ENCODE measurements around the gene COL28A1.

The COL28A1 gene

GRCh38 chr7:7327423-7327822 lies 208.2 kb downstream of the COL28A1 start:
- H3K4me3 Mint-ChIP-seq = no peak overlapping the region
- DNase-seq (ENCODE audit: low spot score in 2 of 2) (no peak), ATAC-seq (replicated peaks; ENCODE audit: extremely low read depth, poor library complexity, severe bottlenecking) (no peak)
- no peak overlapping the region for H3K27ac Mint-ChIP-seq (ENCODE audit: low read depth)
- H3K4me1 Mint-ChIP-seq = peaks cover 5% of the 10 kb centered on the region
- H3K36me3 Mint-ChIP-seq (ENCODE audit: insufficient read depth) = no peaks in the 10 kb centered on the region
- peaks cover 62% of the 10 kb centered on the region for H3K27me3 Mint-ChIP-seq
- H3K9me3 Mint-ChIP-seq = no peaks in the 10 kb centered on the region

- no peak for ATAC-seq (replicated peaks; ENCODE audit: extremely low read depth, poor library complexity, severe bottlenecking)
- H3K27ac Mint-ChIP-seq (ENCODE audit: low read depth) = no peak overlapping the region
- peaks cover 36% of the 10 kb centered on the region for H3K27me3 Mint-ChIP-seq
- no peaks in the 10 kb centered on the region for H3K9me3 Mint-ChIP-seq
- H3K4me1 Mint-ChIP-seq = peaks cover 5% of the 10 kb centered on the region
- no peaks in the 10 kb centered on the region for H3K36me3 Mint-ChIP-seq (ENCODE audit: insufficient read depth)
- H3K4me3 Mint-ChIP-seq = no peak overlapping the region
- DNase-seq (ENCODE audit: low spot score in 2 of 2) = no peak
Measured at GRCh38 chr7:7324698-7325097, 211.0 kb downstream of the COL28A1 start.

DNA sequence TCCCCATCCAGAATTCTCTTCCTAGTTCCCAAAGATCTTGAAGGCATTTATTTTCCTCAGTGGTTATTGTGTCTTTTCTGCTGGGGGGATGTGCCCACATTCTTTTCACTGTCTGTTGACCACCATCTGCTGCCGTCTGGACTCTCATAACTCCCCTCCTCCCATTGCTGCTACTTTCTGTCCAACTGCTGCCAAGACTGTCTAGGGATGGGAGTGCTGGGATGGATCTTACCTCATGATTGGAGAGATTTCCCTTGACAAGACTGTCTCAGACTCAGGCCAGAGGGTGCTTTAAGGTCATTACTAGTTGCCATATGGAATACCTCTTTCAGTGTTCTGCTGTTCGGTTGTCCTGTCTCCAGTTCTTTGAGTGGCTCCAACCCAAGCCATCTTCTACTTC lies 211.8 kb downstream of the COL28A1 start:
- no peak overlapping the region for H3K27ac Mint-ChIP-seq (ENCODE audit: low read depth)
- H3K9me3 Mint-ChIP-seq = no peaks in the 10 kb centered on the region
- DNase-seq (ENCODE audit: low spot score in 2 of 2) = no peak
- ATAC-seq (replicated peaks; ENCODE audit: extremely low read depth, poor library complexity, severe bottlenecking) = no peak
- no peak overlapping the region for H3K4me3 Mint-ChIP-seq
- peaks cover 5% of the 10 kb centered on the region for H3K4me1 Mint-ChIP-seq
- no peaks in the 10 kb centered on the region for H3K36me3 Mint-ChIP-seq (ENCODE audit: insufficient read depth)
- H3K27me3 Mint-ChIP-seq = peaks cover 28% of the 10 kb centered on the region

- no peak overlapping the region for H3K27ac Mint-ChIP-seq (ENCODE audit: low read depth)
- H3K4me1 Mint-ChIP-seq = peaks cover 5% of the 10 kb centered on the region
- no peak overlapping the region for H3K4me3 Mint-ChIP-seq
- ATAC-seq (replicated peaks; ENCODE audit: extremely low read depth, poor library complexity, severe bottlenecking) (no peak), DNase-seq (ENCODE audit: low spot score in 2 of 2) (no peak)
- no peaks in the 10 kb centered on the region for H3K9me3 Mint-ChIP-seq
- H3K36me3 Mint-ChIP-seq (ENCODE audit: insufficient read depth) = no peaks in the 10 kb centered on the region
- H3K27me3 Mint-ChIP-seq = peaks cover 28% of the 10 kb centered on the region
Measured at GRCh38 chr7:7323352-7323751, 212.3 kb downstream of the COL28A1 start.

DNA sequence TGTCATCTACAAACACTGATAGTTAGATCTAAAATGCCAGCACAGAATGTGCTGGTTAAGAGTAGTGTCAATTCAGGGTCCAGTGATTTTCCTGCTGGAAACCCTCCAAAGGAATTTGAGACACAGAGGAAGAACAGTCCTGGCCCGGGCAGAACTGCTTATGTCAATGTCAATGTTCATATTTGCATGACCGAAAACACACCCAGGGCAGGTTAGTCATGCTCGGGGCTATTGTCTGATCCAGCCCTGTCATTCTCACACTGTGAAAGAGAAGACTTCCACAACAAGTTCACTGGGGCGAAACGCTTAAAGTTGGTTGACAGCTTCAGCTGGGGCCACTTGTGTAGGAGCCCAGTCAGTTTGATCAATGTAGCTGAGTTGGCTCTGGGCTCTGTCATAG lies 214.0 kb downstream of the COL28A1 start:
- H3K9me3 Mint-ChIP-seq = no peaks in the 10 kb centered on the region
- H3K4me1 Mint-ChIP-seq = peaks cover 5% of the 10 kb centered on the region
- H3K4me3 Mint-ChIP-seq = no peak overlapping the region
- DNase-seq (ENCODE audit: low spot score in 2 of 2) (no peak), ATAC-seq (replicated peaks; ENCODE audit: extremely low read depth, poor library complexity, severe bottlenecking) (no peak)
- no peak overlapping the region for H3K27ac Mint-ChIP-seq (ENCODE audit: low read depth)
- H3K36me3 Mint-ChIP-seq (ENCODE audit: insufficient read depth) = no peaks in the 10 kb centered on the region
- peaks cover 28% of the 10 kb centered on the region for H3K27me3 Mint-ChIP-seq

- Mint-ChIP-seq H3K4me3 (no peak overlapping the region), H3K27me3 (peaks cover 18% of the 10 kb centered on the region), H3K27ac (ENCODE audit: low read depth) (no peak overlapping the region), H3K9me3 (no peaks in the 10 kb centered on the region), H3K4me1 (no peaks in the 10 kb centered on the region), H3K36me3 (ENCODE audit: insufficient read depth) (no peaks in the 10 kb centered on the region)
- DNase-seq (ENCODE audit: low spot score in 2 of 2) (no peak), ATAC-seq (replicated peaks; ENCODE audit: extremely low read depth, poor library complexity, severe bottlenecking) (no peak)
Measured at GRCh38 chr7:7318601-7319000, 217.1 kb downstream of the COL28A1 start.

DNA sequence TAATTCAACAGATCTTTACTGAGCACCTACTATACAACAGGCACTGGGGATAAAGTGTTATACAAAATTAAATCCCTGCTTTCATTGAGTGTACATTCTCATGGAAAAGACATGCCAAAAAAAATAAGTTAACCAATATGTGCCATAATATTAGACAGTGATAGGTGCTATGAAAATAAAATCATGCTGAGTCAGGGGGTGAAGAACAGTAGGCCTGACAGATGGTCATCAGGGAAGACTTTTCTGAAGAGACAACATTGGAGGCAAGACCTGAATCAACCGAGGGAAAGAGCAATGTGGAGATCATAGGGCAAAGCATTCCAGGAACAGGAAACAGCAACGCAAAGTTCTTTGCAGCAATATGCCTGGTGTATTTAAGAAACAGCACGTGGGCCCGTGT lies 217.8 kb downstream of the COL28A1 start:
- no peak overlapping the region for H3K4me3 Mint-ChIP-seq
- DNase-seq (ENCODE audit: low spot score in 2 of 2) (no peak), ATAC-seq (replicated peaks; ENCODE audit: extremely low read depth, poor library complexity, severe bottlenecking) (no peak)
- H3K4me1 Mint-ChIP-seq = no peaks in the 10 kb centered on the region
- no peak overlapping the region for H3K27ac Mint-ChIP-seq (ENCODE audit: low read depth)
- peaks cover 12% of the 10 kb centered on the region for H3K27me3 Mint-ChIP-seq
- H3K9me3 Mint-ChIP-seq = no peaks in the 10 kb centered on the region
- H3K36me3 Mint-ChIP-seq (ENCODE audit: insufficient read depth) = no peaks in the 10 kb centered on the region

DNA sequence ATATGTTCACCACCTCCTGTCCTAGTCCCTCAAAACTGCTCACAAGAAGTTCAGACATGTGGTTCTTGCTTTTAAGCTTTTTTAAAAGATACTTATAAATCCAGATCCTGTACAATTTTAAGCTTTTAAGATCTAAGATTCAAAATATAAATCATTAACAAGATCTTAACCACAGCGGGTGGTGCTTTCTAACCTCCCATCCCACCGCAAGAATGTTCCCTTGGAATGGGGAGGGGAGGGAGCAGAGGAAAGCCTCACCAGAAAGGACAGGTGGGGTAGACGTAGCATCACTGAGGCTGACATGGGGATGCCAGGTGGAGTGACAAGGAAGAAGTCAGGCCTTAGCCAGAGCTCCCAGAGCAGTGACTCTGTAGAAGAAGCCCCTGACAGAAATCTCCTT lies 219.8 kb downstream of the COL28A1 start:
- DNase-seq (ENCODE audit: low spot score in 2 of 2) = no peak
- ATAC-seq (replicated peaks; ENCODE audit: extremely low read depth, poor library complexity, severe bottlenecking) = no peak
- Mint-ChIP-seq H3K27ac (ENCODE audit: low read depth) (no peak overlapping the region), H3K4me3 (no peak overlapping the region), H3K9me3 (no peaks in the 10 kb centered on the region), H3K4me1 (no peaks in the 10 kb centered on the region), H3K27me3 (peaks cover 12% of the 10 kb centered on the region), H3K36me3 (ENCODE audit: insufficient read depth) (no peaks in the 10 kb centered on the region)

DNA sequence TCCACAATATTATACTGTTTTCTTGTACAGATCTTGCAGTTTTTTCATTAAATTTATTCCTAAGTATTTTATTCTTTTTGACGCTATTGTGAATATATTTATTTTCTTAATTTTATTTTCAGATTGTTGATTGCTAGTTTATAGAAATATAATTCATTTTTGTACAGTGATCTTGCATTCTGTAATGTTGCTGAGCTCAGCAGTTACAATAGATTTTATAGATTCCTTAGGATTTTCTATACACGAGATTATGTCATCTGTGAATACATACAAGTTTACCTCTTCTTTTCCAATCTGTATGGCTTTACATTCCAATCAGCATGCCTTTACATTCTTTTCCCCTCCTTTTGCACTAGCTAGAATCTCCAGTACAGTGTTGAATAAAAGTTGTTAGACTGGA lies 223.3 kb downstream of the COL28A1 start:
- no peak overlapping the region for H3K27ac Mint-ChIP-seq (ENCODE audit: low read depth)
- no peak overlapping the region for H3K4me3 Mint-ChIP-seq
- ATAC-seq (replicated peaks; ENCODE audit: extremely low read depth, poor library complexity, severe bottlenecking) = no peak

DNA sequence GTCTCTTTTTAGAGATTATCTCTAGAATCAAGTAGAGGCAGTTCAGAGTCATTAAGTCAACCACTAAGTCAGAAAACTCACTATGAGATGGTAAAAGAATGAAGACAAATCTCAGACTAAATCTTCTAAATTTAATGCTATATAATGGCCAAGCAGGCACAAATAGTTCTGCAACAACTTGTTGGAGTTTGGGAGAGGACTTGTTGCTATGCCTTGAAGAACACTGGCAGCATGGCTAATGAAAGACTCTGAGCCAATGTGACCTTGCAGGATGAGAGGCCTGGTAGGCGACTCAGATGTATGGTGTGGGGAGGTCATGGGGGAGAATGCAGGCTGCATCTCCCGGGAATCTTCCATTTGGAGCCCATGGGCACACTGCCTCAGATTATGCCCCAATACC lies 224.7 kb downstream of the COL28A1 start:
- ATAC-seq (replicated peaks; ENCODE audit: extremely low read depth, poor library complexity, severe bottlenecking) = no peak
- Mint-ChIP-seq H3K36me3 (ENCODE audit: insufficient read depth) (no peaks in the 10 kb centered on the region), H3K4me3 (no peak overlapping the region), H3K4me1 (no peaks in the 10 kb centered on the region), H3K27me3 (peaks cover 20% of the 10 kb centered on the region), H3K27ac (ENCODE audit: low read depth) (no peak overlapping the region), H3K9me3 (no peaks in the 10 kb centered on the region)
- DNase-seq (ENCODE audit: low spot score in 2 of 2) = no peak

More for the DNA sequence above, 223.3 kb downstream of the COL28A1 start:
- H3K36me3 Mint-ChIP-seq (ENCODE audit: insufficient read depth) = no peaks in the 10 kb centered on the region
- peaks cover 20% of the 10 kb centered on the region for H3K27me3 Mint-ChIP-seq
- H3K4me1 Mint-ChIP-seq = no peaks in the 10 kb centered on the region
- DNase-seq (ENCODE audit: low spot score in 2 of 2) = no peak
- no peaks in the 10 kb centered on the region for H3K9me3 Mint-ChIP-seq

DNA sequence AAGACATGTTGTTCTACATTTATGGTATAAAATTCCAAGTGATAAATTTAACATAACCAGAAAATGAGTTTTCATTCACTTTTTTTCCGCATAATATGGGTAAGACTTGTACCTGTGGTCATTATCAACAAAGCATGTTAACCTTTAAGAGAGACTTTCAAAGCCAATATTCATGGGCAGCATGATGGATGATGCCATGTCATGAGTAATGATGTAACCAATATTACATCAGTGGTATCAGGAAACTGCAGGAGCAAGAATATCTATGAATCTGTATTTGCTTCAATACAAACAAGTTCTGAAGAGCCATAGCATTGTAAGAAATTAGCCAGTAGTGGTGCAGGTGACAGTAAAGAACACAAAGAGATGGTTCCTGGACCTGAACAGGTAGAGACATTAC lies 226.5 kb downstream of the COL28A1 start:
- no peak overlapping the region for H3K27ac Mint-ChIP-seq (ENCODE audit: low read depth)
- no peaks in the 10 kb centered on the region for H3K9me3 Mint-ChIP-seq
- H3K4me1 Mint-ChIP-seq = no peaks in the 10 kb centered on the region
- ATAC-seq (replicated peaks; ENCODE audit: extremely low read depth, poor library complexity, severe bottlenecking) (no peak), DNase-seq (ENCODE audit: low spot score in 2 of 2) (no peak)
- no peaks in the 10 kb centered on the region for H3K36me3 Mint-ChIP-seq (ENCODE audit: insufficient read depth)
- H3K27me3 Mint-ChIP-seq = peaks cover 12% of the 10 kb centered on the region
- H3K4me3 Mint-ChIP-seq = no peak overlapping the region

Data from central memory CD8-positive, alpha-beta T cell (primary cell).